ENCODE data around the gene UGP2. TPM values are rescaled to one million over a fixed set of nuclear protein-coding genes. Genes with fewer than 3 reads are reported as not detected.

The UGP2 gene
- total and polyA plus RNA-seq, 2 of the 8 experiments (the other 6 are each of a cell fraction or from before 2014, with no cell fraction given) = 278 to 956 TPM

- TF ChIP-seq CHD7 (IDR thresholded peaks at IDR 0.05; ENCODE audit: insufficient replicate concordance, low read length) (no peak), MAFK (IDR thresholded peaks at IDR 0.05; ENCODE audit: low read depth, low read length) (no peak), EZH2 (IDR thresholded peaks at IDR 0.05; ENCODE audit: low read depth, low read length, severe bottlenecking) (no peak), E2F6 (IDR thresholded peaks at IDR 0.05) (no peak), RFX5 (IDR thresholded peaks at IDR 0.05; ENCODE audit: borderline replicate concordance, low read depth, low read length) (no peak), POLR2A (IDR thresholded peaks at IDR 0.05; ENCODE audit: control extremely low read depth in 1 of 2, low read depth in 2 of 2, low read length in 2 of 2) (no peak), JUN (IDR thresholded peaks at IDR 0.05; ENCODE audit: low read depth, low read length) (no peak), ATF3 (IDR thresholded peaks at IDR 0.05; ENCODE audit: insufficient read depth, low read depth, low read length) (no peak), FOSL1 (IDR thresholded peaks at IDR 0.05; ENCODE audit: insufficient read depth, low read depth, low read length) (no peak), TBP (IDR thresholded peaks at IDR 0.05; ENCODE audit: low read depth, low read length) (no peak)
Observed at GRCh38 chr2:63899639-63900038, 57.9 kb downstream of the UGP2 start (continued).

Data from H1 (cell line).